ENCODE data around the gene MARCHF10. TPM values are rescaled to one million over a fixed set of nuclear protein-coding genes. Genes with fewer than 3 reads are reported as not detected.

The MARCHF10 gene
- total and polyA plus RNA-seq, 9 donors: 0.06 to 6.5 (median 0.46) TPM; not detected in 3

DNA sequence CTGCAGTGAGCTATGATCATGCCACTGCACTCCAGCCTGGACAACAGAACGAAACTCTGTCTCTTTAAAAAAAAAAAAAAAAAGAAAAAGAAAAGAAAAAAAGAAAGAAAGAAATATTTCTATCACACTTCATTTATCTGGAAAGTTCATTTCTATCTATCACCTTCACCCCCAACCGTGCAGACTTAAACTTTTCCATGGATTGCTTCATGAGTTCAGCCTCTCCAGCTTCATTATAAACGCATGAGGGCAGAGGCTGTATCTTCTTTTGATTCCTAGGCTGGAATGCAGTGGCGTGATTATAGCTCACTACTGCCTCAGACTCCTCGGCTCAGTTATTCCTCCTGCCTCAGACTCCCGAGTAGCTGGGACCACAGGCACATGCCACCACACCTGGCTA, 152.5 kb downstream of the MARCHF10 start:
- DNase-seq: no peak
- H3K4me1 ChIP-seq (ENCODE audit: insufficient read depth): peaks cover 29% of the 10 kb centered on the region
- H3K27me3 ChIP-seq: no peaks in the 10 kb centered on the region
- intact Hi-C loops (cut with DNase I): no loop called here
- H3K9me3 ChIP-seq: no peaks in the 10 kb centered on the region
- no peak overlapping the region for H3K4me3 ChIP-seq
- WGBS, 3 donors: 48 to 63% (median 55%) methylated on average over 6 of the region's 6 CpGs
- no peaks in the 10 kb centered on the region for H3K36me3 ChIP-seq
- H3K27ac ChIP-seq: no peak overlapping the region
- no peak for TF ChIP-seq EP300 (IDR thresholded peaks at IDR 0.05)
- no peak for TF ChIP-seq POLR2A (IDR thresholded peaks at IDR 0.05)
- TF ChIP-seq CTCF (IDR thresholded peaks at IDR 0.05): no peak

GRCh38 chr17:62653826-62654761, 154.0 kb downstream of the MARCHF10 start:
- Histone ChIP-seq H3K27me3 (no peaks in the 10 kb centered on the region), H3K36me3 (no peaks in the 10 kb centered on the region), H3K4me1 (ENCODE audit: insufficient read depth) (peaks cover 29% of the 10 kb centered on the region), H3K9me3 (no peaks in the 10 kb centered on the region), H3K4me3 (no peak overlapping the region), H3K27ac (peak overlapping the region in 1 of 2 donors; percentile 30)
- peak; percentile 76 to 92 (median 85) for DNase-seq
- TF ChIP-seq CTCF (IDR thresholded peaks at IDR 0.05): no peak
- no peak for TF ChIP-seq EP300 (IDR thresholded peaks at IDR 0.05)
- no peak for TF ChIP-seq POLR2A (IDR thresholded peaks at IDR 0.05)
- 9 to 18% (median 9%) methylated on average over 19 of the region's 19 CpGs for WGBS, 3 donors
- intact Hi-C loops (cut with DNase I): no loop called here

DNA sequence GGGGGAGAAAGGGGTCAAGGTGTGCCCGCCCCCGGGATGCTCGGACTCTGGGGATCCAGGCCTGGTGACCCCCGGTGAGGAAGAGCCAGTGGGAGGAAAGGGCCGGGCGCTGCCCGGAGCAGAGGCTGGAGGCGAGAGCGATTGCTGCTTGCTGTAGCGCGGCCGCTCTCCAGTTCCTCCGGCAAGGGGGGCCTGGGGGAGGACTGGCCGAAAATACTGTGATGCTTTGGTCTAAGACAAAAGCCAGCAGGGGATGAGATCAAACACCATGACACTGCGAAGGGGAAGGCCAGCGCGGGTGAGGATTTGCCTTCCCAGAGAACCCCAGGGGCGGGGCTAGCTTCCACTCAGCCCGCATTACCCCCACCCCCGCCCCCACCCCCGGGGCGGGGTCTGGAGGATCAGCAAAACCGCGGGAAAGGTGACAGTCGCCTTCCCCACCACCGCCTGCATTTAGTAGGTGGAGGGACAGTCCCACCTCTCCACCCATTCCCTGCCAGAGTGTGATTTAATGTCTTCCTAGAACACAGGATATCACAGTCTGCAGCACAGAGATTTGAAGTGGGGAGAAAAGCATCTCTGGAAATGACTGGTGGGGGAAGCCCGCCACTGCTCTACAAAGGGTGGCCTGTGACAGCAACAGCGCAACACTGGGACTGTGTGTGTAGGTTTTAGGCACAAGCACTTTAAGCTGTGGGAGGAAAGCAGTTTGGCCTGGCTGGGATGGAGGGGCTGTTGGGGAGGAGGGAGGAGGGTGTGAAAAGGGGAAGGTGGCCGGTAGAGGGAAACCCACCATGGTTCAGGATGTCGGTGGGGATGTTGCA, 154.9 kb downstream of the MARCHF10 start:
- Histone ChIP-seq H3K4me1 (ENCODE audit: insufficient read depth) (peaks cover 29% of the 10 kb centered on the region), H3K9me3 (no peaks in the 10 kb centered on the region), H3K4me3 (peak overlapping the region; percentile 31), H3K27ac (peak overlapping the region in 1 of 2 donors; percentile 49), H3K27me3 (no peaks in the 10 kb centered on the region), H3K36me3 (no peaks in the 10 kb centered on the region)
- WGBS, 3 donors: 1 to 3% (median 2%) methylated on average over 30 of the region's 30 CpGs
- TF ChIP-seq EP300 (IDR thresholded peaks at IDR 0.05) (no peak), CTCF (IDR thresholded peaks at IDR 0.05) (no peak), POLR2A (IDR thresholded peaks at IDR 0.05) (no peak)
- peak; percentile 70 to 84 (median 75) for DNase-seq
- intact Hi-C loops (cut with DNase I): no loop called here

DNA sequence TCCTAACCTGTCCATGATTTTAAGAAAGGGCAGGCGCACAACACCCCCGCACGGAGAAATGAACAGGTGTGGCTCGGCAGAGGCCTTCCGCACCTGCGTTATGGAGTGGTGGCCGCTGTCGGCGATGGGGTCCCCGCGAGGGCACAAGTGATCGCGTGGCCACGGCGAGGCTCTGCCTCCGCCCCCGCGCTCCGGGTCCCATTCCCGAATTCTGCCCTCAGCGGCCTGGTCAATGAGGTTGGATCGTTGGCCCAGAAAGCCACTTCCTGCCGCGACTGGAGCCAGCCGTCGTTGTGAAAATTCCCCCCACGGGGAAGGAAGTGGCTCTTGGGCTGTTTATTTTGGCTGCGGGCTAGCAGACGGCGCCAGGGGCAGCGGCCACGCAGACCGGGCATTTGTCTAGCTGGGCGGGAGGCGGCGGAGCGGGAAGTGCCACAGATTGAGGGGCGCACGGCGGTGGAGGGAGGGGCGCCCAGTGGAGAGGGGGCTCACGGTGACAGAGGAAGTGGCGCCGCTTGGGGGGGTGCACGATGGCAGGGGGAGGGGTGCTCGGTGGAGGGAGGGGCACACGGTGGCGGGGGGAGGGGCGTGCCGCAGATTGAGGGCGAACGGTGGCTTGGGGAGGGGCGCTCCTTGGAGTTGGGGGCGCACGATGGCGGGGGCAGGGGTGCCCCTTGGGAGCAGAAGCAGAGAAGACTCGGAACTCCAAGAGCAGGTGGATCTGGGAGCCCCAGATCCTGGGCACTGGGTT, 155.7 kb downstream of the MARCHF10 start:
- peaks cover 31% of the 10 kb centered on the region for H3K4me1 ChIP-seq (ENCODE audit: insufficient read depth)
- H3K4me3 ChIP-seq: peak overlapping the region; percentile 31
- TF ChIP-seq POLR2A (IDR thresholded peaks at IDR 0.05) (peak; percentile 8), CTCF (IDR thresholded peaks at IDR 0.05) (no peak), EP300 (IDR thresholded peaks at IDR 0.05) (no peak)
- WGBS, 3 donors: 11 to 12% (median 12%) methylated on average over 53 to 57 of the region's 57 CpGs
- H3K27ac ChIP-seq: peak overlapping the region in 1 of 2 donors; percentile 49
- peak in 4 of 5 donors; percentile 48 to 69 (median 66) for DNase-seq
- H3K27me3 ChIP-seq: no peaks in the 10 kb centered on the region
- no peaks in the 10 kb centered on the region for H3K9me3 ChIP-seq
- H3K36me3 ChIP-seq: no peaks in the 10 kb centered on the region
- intact Hi-C loops (cut with DNase I): no loop called here

Data from ovary (tissue), 9 donors.